Left ventricle myocardium inferior (tissue), 1 donor: ENCODE data around the gene NRG3. TPM values are rescaled to one million over a fixed set of nuclear protein-coding genes. Genes with fewer than 3 reads are reported as not detected.

Experiments
- DNase-seq: peaks from one replicate; pipeline ENCODE4 v3.0.0-alpha.2; 2020
- H3K27ac ChIP-seq: fragments of 200-600 bp; replicated peaks from 2 replicates; pipeline ENCODE4 v1.8.0; 2021
- H3K27me3 ChIP-seq: fragments of 200-600 bp; 2 replicates; pipeline ENCODE4 v1.8.0; 2021; ENCODE audit warnings: low read depth
- H3K36me3 ChIP-seq: fragments of 200-600 bp; 2 replicates; pipeline ENCODE4 v1.8.0; 2021
- H3K4me1 ChIP-seq: fragments of 200-600 bp; 2 replicates; pipeline ENCODE4 v1.8.0; 2021
- H3K4me3 ChIP-seq: fragments of 200-600 bp; 2 replicates; pipeline ENCODE4 v1.8.0; 2021; ENCODE audit warnings: mild to moderate bottlenecking, moderate library complexity
- H3K9me3 ChIP-seq: fragments of 200-600 bp; replicated peaks from 2 replicates; pipeline ENCODE4 v1.8.0; 2021
- intact Hi-C: fragments of 100-400 bp; cut with micrococcal nuclease; formaldehyde crosslinking; loops from one replicate; pipeline ENCODE4 v1.11.0; 2022
- total RNA-seq: library from RNA; stranded (reverse); fragmentation: NEBNext Ultra II Directional; extraction: Animal tissue kit (Norgen Biotek cat#: 25700); gene quantifications from one replicate; pipeline ENCODE4 v1.2.1, GENCODE V29; 2021
- TF ChIP-seq, protein P1 (sequence below): fragments of 200-600 bp; IDR thresholded peaks from 2 replicates; pipeline ENCODE4 v1.8.0; 2021; ENCODE audit warnings: antibody characterized with exemption, mild to moderate bottlenecking, borderline replicate concordance
- donor health status: DM: no; HTN: yes; CAD: no; lungs with severe emphysema.

The NRG3 gene
- total RNA-seq, 1 donor from 2014 or later, result 0.11 TPM

- Histone ChIP-seq H3K27ac (no peak overlapping the region), H3K27me3 (no peaks in the 10 kb centered on the region), H3K9me3 (peaks cover 16% of the 10 kb centered on the region), H3K4me3 (no peak overlapping the region), H3K4me1 (no peaks in the 10 kb centered on the region), H3K36me3 (no peaks in the 10 kb centered on the region)
- intact Hi-C loops, result no loop called here
- DNase-seq, result no peak
- TF ChIP-seq, protein P1, sequence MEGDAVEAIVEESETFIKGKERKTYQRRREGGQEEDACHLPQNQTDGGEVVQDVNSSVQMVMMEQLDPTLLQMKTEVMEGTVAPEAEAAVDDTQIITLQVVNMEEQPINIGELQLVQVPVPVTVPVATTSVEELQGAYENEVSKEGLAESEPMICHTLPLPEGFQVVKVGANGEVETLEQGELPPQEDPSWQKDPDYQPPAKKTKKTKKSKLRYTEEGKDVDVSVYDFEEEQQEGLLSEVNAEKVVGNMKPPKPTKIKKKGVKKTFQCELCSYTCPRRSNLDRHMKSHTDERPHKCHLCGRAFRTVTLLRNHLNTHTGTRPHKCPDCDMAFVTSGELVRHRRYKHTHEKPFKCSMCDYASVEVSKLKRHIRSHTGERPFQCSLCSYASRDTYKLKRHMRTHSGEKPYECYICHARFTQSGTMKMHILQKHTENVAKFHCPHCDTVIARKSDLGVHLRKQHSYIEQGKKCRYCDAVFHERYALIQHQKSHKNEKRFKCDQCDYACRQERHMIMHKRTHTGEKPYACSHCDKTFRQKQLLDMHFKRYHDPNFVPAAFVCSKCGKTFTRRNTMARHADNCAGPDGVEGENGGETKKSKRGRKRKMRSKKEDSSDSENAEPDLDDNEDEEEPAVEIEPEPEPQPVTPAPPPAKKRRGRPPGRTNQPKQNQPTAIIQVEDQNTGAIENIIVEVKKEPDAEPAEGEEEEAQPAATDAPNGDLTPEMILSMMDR, result no peak
These were observed 975.2 kb downstream of the NRG3 start for GRCh38 chr10:82850191-82850590.

- intact Hi-C loops, result no loop called here
- Histone ChIP-seq H3K9me3 (no peaks in the 10 kb centered on the region), H3K36me3 (no peaks in the 10 kb centered on the region), H3K4me1 (no peaks in the 10 kb centered on the region), H3K4me3 (no peak overlapping the region), H3K27me3 (no peaks in the 10 kb centered on the region), H3K27ac (no peak overlapping the region)
- DNase-seq, result no peak
- TF ChIP-seq, protein P1, result no peak
These were observed 982.1 kb downstream of the NRG3 start for GRCh38 chr10:82856957-82857613.

GRCh38 chr10:82861889-82862288, 986.9 kb downstream of the NRG3 start:
- no peak for DNase-seq
- Histone ChIP-seq H3K4me3 (no peak overlapping the region), H3K36me3 (no peaks in the 10 kb centered on the region), H3K4me1 (no peaks in the 10 kb centered on the region), H3K27ac (no peak overlapping the region), H3K27me3 (no peaks in the 10 kb centered on the region), H3K9me3 (no peaks in the 10 kb centered on the region)
- TF ChIP-seq, protein P1, result no peak
- intact Hi-C loops, result no loop called here

DNA sequence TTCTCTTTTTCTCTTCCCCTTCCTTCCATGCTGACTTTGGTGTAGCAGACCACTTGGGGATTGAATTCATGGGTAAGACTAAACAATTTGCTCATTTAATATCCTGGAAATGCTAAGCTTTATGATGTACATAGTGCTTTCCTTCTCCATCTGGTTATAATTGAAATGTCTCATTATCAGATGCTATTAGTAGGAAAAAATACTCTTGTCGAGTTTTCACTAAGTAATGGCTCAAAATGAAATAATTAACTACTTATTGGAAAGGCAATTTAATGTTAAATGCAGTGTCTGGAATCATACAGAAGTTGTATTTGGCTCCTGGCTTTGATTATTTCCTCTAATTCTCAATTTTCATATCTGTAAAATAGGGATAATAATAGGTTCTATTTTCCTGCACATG, 990.4 kb downstream of the NRG3 start:
- Histone ChIP-seq H3K27ac (no peak overlapping the region), H3K36me3 (no peaks in the 10 kb centered on the region), H3K4me3 (no peak overlapping the region), H3K4me1 (no peaks in the 10 kb centered on the region), H3K27me3 (no peaks in the 10 kb centered on the region), H3K9me3 (no peaks in the 10 kb centered on the region)
- DNase-seq, result no peak
- TF ChIP-seq, protein P1, result no peak
- intact Hi-C loops, result no loop called here

DNA sequence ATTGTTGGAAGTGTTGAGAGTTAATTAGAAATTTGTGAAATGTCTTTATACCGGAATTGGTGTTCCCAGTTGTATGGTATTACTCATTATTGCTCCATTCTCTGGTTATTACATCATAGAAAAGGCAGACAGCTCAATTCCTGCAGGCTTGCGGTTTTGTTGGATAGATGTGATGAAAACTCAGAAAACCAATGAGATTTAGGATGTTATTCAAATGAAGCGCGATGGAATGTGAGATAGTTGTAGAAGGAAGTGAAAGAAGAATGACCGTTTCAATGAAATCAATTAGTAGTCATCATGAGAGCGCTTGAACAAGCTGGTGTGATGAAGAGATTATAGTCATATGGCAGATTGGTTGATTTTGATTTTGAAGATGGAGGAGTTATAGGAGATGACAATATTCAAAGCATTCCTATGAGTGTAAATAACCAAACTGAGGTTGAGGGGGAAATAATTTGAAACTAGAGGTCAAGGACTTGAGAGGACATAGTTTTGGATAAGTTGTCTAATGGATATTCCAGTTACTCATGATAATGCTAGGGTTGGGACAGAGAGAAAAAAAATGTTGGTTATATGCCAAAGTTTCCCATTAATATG, 991.5 kb downstream of the NRG3 start:
- Histone ChIP-seq H3K4me1 (no peaks in the 10 kb centered on the region), H3K27ac (no peak overlapping the region), H3K36me3 (no peaks in the 10 kb centered on the region), H3K4me3 (no peak overlapping the region), H3K27me3 (no peaks in the 10 kb centered on the region), H3K9me3 (no peaks in the 10 kb centered on the region)
- DNase-seq, result no peak
- intact Hi-C loops, result no loop called here
- TF ChIP-seq, protein P1, result no peak
